Keratinocyte (primary cell): ENCODE measurements around the gene GPC5. TPM values are rescaled to one million over a fixed set of nuclear protein-coding genes. Genes with fewer than 3 reads are reported as not detected.
A peak's percentile ranks its signal among the peaks of the same experiment; 100 is the strongest.
"Not testable (repeated sequence)": the region's sequence is repeated elsewhere in the genome, so short reads cannot be mapped to it uniquely, and the experiment has no call there.

ENCODE experiments used
- DNase-seq: peaks from one replicate; pipeline ENCODE4 v3.0.0-alpha.2; 2011; ENCODE audit warnings: low read depth, missing footprints, low spot score
- FAIRE-seq: peaks from 2 replicates; lab custom pipeline; 2011; peaks lifted over from hg19 to GRCh38; lab: Jason Lieb, UNC
- H2AFZ ChIP-seq: 2 replicates; pipeline ENCODE4 v1.6.0; 2012; ENCODE audit warnings: low read length, control low read depth, inconsistent platforms; ENCODE audit not compliant: control insufficient read depth
- H3K27ac ChIP-seq: 2 replicates; pipeline ENCODE4 v1.5.1; 2011; ENCODE audit warnings: low read length; ENCODE audit not compliant: control insufficient read depth, insufficient read depth
- H3K27me3 ChIP-seq: 3 replicates; pipeline ENCODE4 v1.6.0; 2011; ENCODE audit warnings: low read length; ENCODE audit not compliant: control insufficient read depth, insufficient read depth; ENCODE audit errors: extremely low read depth
- H3K36me3 ChIP-seq, 2 experiments: 2 replicates in 1 of 2; 3 replicates in 1 of 2; pipeline ENCODE4 v1.5.1; 2011; ENCODE audit warnings: low read length in 2 of 2, mild to moderate bottlenecking in 1 of 2; ENCODE audit not compliant: control insufficient read depth in 2 of 2, insufficient read depth in 2 of 2; ENCODE audit errors: extremely low read depth in 1 of 2
- H3K4me1 ChIP-seq: 3 replicates; pipeline ENCODE4 v1.5.1; 2011; ENCODE audit warnings: low read length; ENCODE audit not compliant: control insufficient read depth, insufficient read depth; ENCODE audit errors: extremely low read depth
- H3K4me2 ChIP-seq: 3 replicates; pipeline ENCODE4 v1.6.0; 2011; ENCODE audit warnings: low read depth, low read length; ENCODE audit not compliant: control insufficient read depth, insufficient read depth; ENCODE audit errors: extremely low read depth
- H3K4me3 ChIP-seq, 3 experiments: fragments of 200-600 bp in 1 of 3; sonication (generic) in 1 of 3; 2 replicates in 2 of 3; 3 replicates in 1 of 3; pipeline ENCODE4 v1.5.1; 2011 to 2016; ENCODE audit warnings: low read length in 3 of 3, mild to moderate bottlenecking in 3 of 3, control low read depth in 2 of 3, inconsistent platforms in 1 of 3, low read depth in 1 of 3, mixed read lengths in 1 of 3, mixed run types in 1 of 3, moderate library complexity in 1 of 3; ENCODE audit not compliant: control insufficient read depth in 2 of 3, insufficient read depth in 2 of 3; ENCODE audit errors: extremely low read depth in 1 of 3
- H3K79me2 ChIP-seq: 2 replicates; pipeline ENCODE4 v1.6.0; 2012; ENCODE audit warnings: low read length; ENCODE audit not compliant: control insufficient read depth, insufficient read depth
- H3K9ac ChIP-seq: 3 replicates; pipeline ENCODE4 v1.6.0; 2011; ENCODE audit warnings: low read length; ENCODE audit not compliant: control insufficient read depth, insufficient read depth; ENCODE audit errors: extremely low read depth
- H3K9me1 ChIP-seq: 3 replicates; pipeline ENCODE4 v1.6.0; 2011; ENCODE audit warnings: low read length; ENCODE audit not compliant: control insufficient read depth, insufficient read depth; ENCODE audit errors: extremely low read depth
- H3K9me3 ChIP-seq: 2 replicates; pipeline ENCODE4 v1.5.1; 2012; ENCODE audit warnings: low read depth, low read length; ENCODE audit not compliant: control insufficient read depth
- H4K20me1 ChIP-seq: 3 replicates; pipeline ENCODE4 v1.6.0; 2011; ENCODE audit warnings: low read length; ENCODE audit not compliant: control insufficient read depth, insufficient read depth; ENCODE audit errors: extremely low read depth
- CTCF ChIP-seq, 3 experiments: IDR thresholded peaks in 1 of 3; conservative IDR thresholded peaks in 1 of 3; optimal IDR thresholded peaks in 1 of 3; 2 replicates in 2 of 3; 3 replicates in 1 of 3; pipeline versions ENCODE3 to v1.5.1; 2011; ENCODE audit warnings: low read length in 3 of 3, mild to moderate bottlenecking in 3 of 3, moderate library complexity in 2 of 3, control low read depth in 1 of 3, inconsistent platforms in 1 of 3; ENCODE audit not compliant: insufficient read depth in 2 of 3; ENCODE audit errors: extremely low read depth in 1 of 3
- EZH2 ChIP-seq: IDR thresholded peaks from one replicate; pipeline ENCODE4 v1.6.1; 2012; ENCODE audit warnings: inconsistent platforms, mild to moderate bottlenecking, low read length, moderate library complexity
- dilution Hi-C: fragments of 300-500 bp; cut with MboI; formaldehyde crosslinking; loops from one replicate; pipeline ENCODE4 v1.7.0; 2020; ENCODE audit warnings: low sequenced_read_pairs; ENCODE audit not compliant: extremely low pct_ligation_motif_present
- polyA plus RNA-seq, 5 experiments: library from polyadenylated mRNA; depleted of rRNA in 3 of 5; stranded (reverse) in 3 of 5; stranded (forward) in 1 of 5; unstranded in 1 of 5; fragments of >200 nt; gene quantifications; 1 replicate in 1 of 5; 2 replicates in 3 of 5; 3 replicates in 1 of 5; pipeline versions ENCODE4 v1.2.1 to v1.2.3, GENCODE V29; 2011 to 2012; ENCODE audit warnings: missing spikeins in 2 of 5, low read depth in 1 of 5, low replicate concordance in 1 of 5

GPC5 gene
- polyA plus RNA-seq, 1 donor (not counting 4 experiments of a cell fraction or from before 2014, with no cell fraction given): 0.10 TPM

GRCh38 chr13:92743992-92744391 is 1345.6 kb downstream of the GPC5 start:
- no peak overlapping the region for H3K9ac ChIP-seq
- no peak for DNase-seq
- H3K36me3 ChIP-seq: no peaks in the 10 kb centered on the region
- H2AFZ ChIP-seq: no peak overlapping the region
- H3K9me3 ChIP-seq: no peaks in the 10 kb centered on the region
- no peak for FAIRE-seq
- H3K27me3 ChIP-seq: no peaks in the 10 kb centered on the region
- no peak overlapping the region for H3K27ac ChIP-seq
- H3K9me1 ChIP-seq: no peaks in the 10 kb centered on the region
- no peaks in the 10 kb centered on the region for H3K79me2 ChIP-seq
- TF ChIP-seq EZH2: no peak
- no peak for TF ChIP-seq CTCF (optimal IDR thresholded peaks at IDR 0.05 in 1 of 3, IDR thresholded peaks at IDR 0.05 in 1 of 3, conservative IDR thresholded peaks at IDR 0.05 in 1 of 3; ENCODE audit: extremely low read depth in 1 of 3, insufficient read depth in 2 of 3, low read length in 3 of 3)
- dilution Hi-C loops: no loop called here
- no peak overlapping the region for H3K4me2 ChIP-seq
- no peaks in the 10 kb centered on the region for H3K4me1 ChIP-seq
- H3K4me3 ChIP-seq: no peak overlapping the region
- no peaks in the 10 kb centered on the region for H4K20me1 ChIP-seq

- Histone ChIP-seq H3K9me3 (no peaks in the 10 kb centered on the region), H3K9ac (no peak overlapping the region), H3K27ac (no peak overlapping the region), H3K4me1 (no peaks in the 10 kb centered on the region), H4K20me1 (no peaks in the 10 kb centered on the region), H2AFZ (no peak overlapping the region), H3K4me2 (no peak overlapping the region), H3K4me3 (no peak overlapping the region), H3K79me2 (no peaks in the 10 kb centered on the region), H3K36me3 (no peaks in the 10 kb centered on the region), H3K9me1 (no peaks in the 10 kb centered on the region), H3K27me3 (no peaks in the 10 kb centered on the region)
- DNase-seq: peak; percentile 11
- no peak for FAIRE-seq
- dilution Hi-C loops: no loop called here
- TF ChIP-seq CTCF (optimal IDR thresholded peaks at IDR 0.05 in 1 of 3, IDR thresholded peaks at IDR 0.05 in 1 of 3, conservative IDR thresholded peaks at IDR 0.05 in 1 of 3; ENCODE audit: extremely low read depth in 1 of 3, insufficient read depth in 2 of 3, low read length in 3 of 3) (no peak), EZH2 (no peak)
These were observed 1346.8 kb downstream of the GPC5 start for GRCh38 chr13:92745258-92745657.

GRCh38 chr13:92752705-92753104 is 1354.3 kb downstream of the GPC5 start:
- H2AFZ ChIP-seq, H3K4me2 ChIP-seq, H3K4me3 ChIP-seq, H3K9me1 ChIP-seq, H3K9me3 ChIP-seq, H3K79me2 ChIP-seq, H4K20me1 ChIP-seq, H3K27ac ChIP-seq, H3K4me1 ChIP-seq, FAIRE-seq, DNase-seq, H3K9ac ChIP-seq, H3K27me3 ChIP-seq, H3K36me3 ChIP-seq, dilution Hi-C loops: not testable (repeated sequence)
